Keratinocyte (primary cell): ENCODE data around the gene MAB21L2. TPM values are rescaled to one million over a fixed set of nuclear protein-coding genes. Genes with fewer than 3 reads are reported as not detected.

ENCODE experiments used
- DNase-seq: peaks from one replicate; pipeline ENCODE4 v3.0.0-alpha.2; 2011; ENCODE audit warnings: low read depth, missing footprints, low spot score
- FAIRE-seq: peaks from 2 replicates; lab custom pipeline; 2011; peaks lifted over from hg19 to GRCh38; lab: Jason Lieb, UNC
- H2AFZ ChIP-seq: 2 replicates; pipeline ENCODE4 v1.6.0; 2012; ENCODE audit warnings: low read length, control low read depth, inconsistent platforms; ENCODE audit not compliant: control insufficient read depth
- H3K27ac ChIP-seq: 2 replicates; pipeline ENCODE4 v1.5.1; 2011; ENCODE audit warnings: low read length; ENCODE audit not compliant: control insufficient read depth, insufficient read depth
- H3K27me3 ChIP-seq: 3 replicates; pipeline ENCODE4 v1.6.0; 2011; ENCODE audit warnings: low read length; ENCODE audit not compliant: control insufficient read depth, insufficient read depth; ENCODE audit errors: extremely low read depth
- H3K36me3 ChIP-seq, 2 experiments: 2 replicates in 1 of 2; 3 replicates in 1 of 2; pipeline ENCODE4 v1.5.1; 2011; ENCODE audit warnings: low read length in 2 of 2, mild to moderate bottlenecking in 1 of 2; ENCODE audit not compliant: control insufficient read depth in 2 of 2, insufficient read depth in 2 of 2; ENCODE audit errors: extremely low read depth in 1 of 2
- H3K4me1 ChIP-seq: 3 replicates; pipeline ENCODE4 v1.5.1; 2011; ENCODE audit warnings: low read length; ENCODE audit not compliant: control insufficient read depth, insufficient read depth; ENCODE audit errors: extremely low read depth
- H3K4me2 ChIP-seq: 3 replicates; pipeline ENCODE4 v1.6.0; 2011; ENCODE audit warnings: low read depth, low read length; ENCODE audit not compliant: control insufficient read depth, insufficient read depth; ENCODE audit errors: extremely low read depth
- H3K4me3 ChIP-seq, 3 experiments: fragments of 200-600 bp in 1 of 3; sonication (generic) in 1 of 3; 2 replicates in 2 of 3; 3 replicates in 1 of 3; pipeline ENCODE4 v1.5.1; 2011 to 2016; ENCODE audit warnings: low read length in 3 of 3, mild to moderate bottlenecking in 3 of 3, control low read depth in 2 of 3, inconsistent platforms in 1 of 3, low read depth in 1 of 3, mixed read lengths in 1 of 3, mixed run types in 1 of 3, moderate library complexity in 1 of 3; ENCODE audit not compliant: control insufficient read depth in 2 of 3, insufficient read depth in 2 of 3; ENCODE audit errors: extremely low read depth in 1 of 3
- H3K79me2 ChIP-seq: 2 replicates; pipeline ENCODE4 v1.6.0; 2012; ENCODE audit warnings: low read length; ENCODE audit not compliant: control insufficient read depth, insufficient read depth
- H3K9ac ChIP-seq: 3 replicates; pipeline ENCODE4 v1.6.0; 2011; ENCODE audit warnings: low read length; ENCODE audit not compliant: control insufficient read depth, insufficient read depth; ENCODE audit errors: extremely low read depth
- H3K9me1 ChIP-seq: 3 replicates; pipeline ENCODE4 v1.6.0; 2011; ENCODE audit warnings: low read length; ENCODE audit not compliant: control insufficient read depth, insufficient read depth; ENCODE audit errors: extremely low read depth
- H3K9me3 ChIP-seq: 2 replicates; pipeline ENCODE4 v1.5.1; 2012; ENCODE audit warnings: low read depth, low read length; ENCODE audit not compliant: control insufficient read depth
- H4K20me1 ChIP-seq: 3 replicates; pipeline ENCODE4 v1.6.0; 2011; ENCODE audit warnings: low read length; ENCODE audit not compliant: control insufficient read depth, insufficient read depth; ENCODE audit errors: extremely low read depth
- CTCF ChIP-seq, 3 experiments: IDR thresholded peaks in 1 of 3; conservative IDR thresholded peaks in 1 of 3; optimal IDR thresholded peaks in 1 of 3; 2 replicates in 2 of 3; 3 replicates in 1 of 3; pipeline versions ENCODE3 to v1.5.1; 2011; ENCODE audit warnings: low read length in 3 of 3, mild to moderate bottlenecking in 3 of 3, moderate library complexity in 2 of 3, control low read depth in 1 of 3, inconsistent platforms in 1 of 3; ENCODE audit not compliant: insufficient read depth in 2 of 3; ENCODE audit errors: extremely low read depth in 1 of 3
- EZH2 ChIP-seq: IDR thresholded peaks from one replicate; pipeline ENCODE4 v1.6.1; 2012; ENCODE audit warnings: inconsistent platforms, mild to moderate bottlenecking, low read length, moderate library complexity
- dilution Hi-C: fragments of 300-500 bp; cut with MboI; formaldehyde crosslinking; loops from one replicate; pipeline ENCODE4 v1.7.0; 2020; ENCODE audit warnings: low sequenced_read_pairs; ENCODE audit not compliant: extremely low pct_ligation_motif_present
- polyA plus RNA-seq, 5 experiments: library from polyadenylated mRNA; depleted of rRNA in 3 of 5; stranded (reverse) in 3 of 5; stranded (forward) in 1 of 5; unstranded in 1 of 5; fragments of >200 nt; gene quantifications; 1 replicate in 1 of 5; 2 replicates in 3 of 5; 3 replicates in 1 of 5; pipeline versions ENCODE4 v1.2.1 to v1.2.3, GENCODE V29; 2011 to 2012; ENCODE audit warnings: missing spikeins in 2 of 5, low read depth in 1 of 5, low replicate concordance in 1 of 5

The MAB21L2 gene
- polyA plus RNA-seq, 1 donor (not counting 4 experiments of a cell fraction or from before 2014, with no cell fraction given), result not detected

GRCh38 chr4:150628073-150628472, 46.1 kb downstream of the MAB21L2 start:
- Histone ChIP-seq H3K79me2 (no peaks in the 10 kb centered on the region), H3K36me3 (no peaks in the 10 kb centered on the region), H3K4me1 (no peaks in the 10 kb centered on the region), H3K9me3 (no peaks in the 10 kb centered on the region), H3K9me1 (no peaks in the 10 kb centered on the region), H4K20me1 (no peaks in the 10 kb centered on the region), H3K4me3 (no peak overlapping the region), H2AFZ (no peak overlapping the region), H3K27me3 (no peaks in the 10 kb centered on the region), H3K27ac (no peak overlapping the region), H3K9ac (no peak overlapping the region), H3K4me2 (no peak overlapping the region)
- dilution Hi-C loops, result no loop called here
- DNase-seq (no peak), FAIRE-seq (no peak)
- TF ChIP-seq CTCF (optimal IDR thresholded peaks at IDR 0.05 in 1 of 3, IDR thresholded peaks at IDR 0.05 in 1 of 3, conservative IDR thresholded peaks at IDR 0.05 in 1 of 3; ENCODE audit: extremely low read depth in 1 of 3, insufficient read depth in 2 of 3, low read length in 3 of 3) (no peak), EZH2 (no peak)

GRCh38 chr4:150632639-150633038, 50.7 kb downstream of the MAB21L2 start:
- dilution Hi-C loops, result no loop called here
- no peak for DNase-seq
- Histone ChIP-seq H3K9me1 (no peaks in the 10 kb centered on the region), H3K27me3 (no peaks in the 10 kb centered on the region), H3K9ac (no peak overlapping the region), H3K9me3 (no peaks in the 10 kb centered on the region), H3K4me2 (no peak overlapping the region), H3K4me3 (no peak overlapping the region), H2AFZ (no peak overlapping the region), H4K20me1 (no peaks in the 10 kb centered on the region), H3K36me3 (no peaks in the 10 kb centered on the region), H3K79me2 (no peaks in the 10 kb centered on the region), H3K4me1 (no peaks in the 10 kb centered on the region), H3K27ac (no peak overlapping the region)
- TF ChIP-seq CTCF (optimal IDR thresholded peaks at IDR 0.05 in 1 of 3, IDR thresholded peaks at IDR 0.05 in 1 of 3, conservative IDR thresholded peaks at IDR 0.05 in 1 of 3; ENCODE audit: extremely low read depth in 1 of 3, insufficient read depth in 2 of 3, low read length in 3 of 3), result no peak
- no peak for TF ChIP-seq EZH2
- no peak for FAIRE-seq
